ENCODE data around the gene IER5L.

Gene IER5L

GRCh38 chr9:129182122-129182521, 4.1 kb upstream of the IER5L start:
- DNase-seq (ENCODE audit: low spot score), result no peak
- no peak for TF ChIP-seq CTCF (IDR thresholded peaks at IDR 0.05; ENCODE audit: extremely low read depth, missing control alignments)

DNA sequence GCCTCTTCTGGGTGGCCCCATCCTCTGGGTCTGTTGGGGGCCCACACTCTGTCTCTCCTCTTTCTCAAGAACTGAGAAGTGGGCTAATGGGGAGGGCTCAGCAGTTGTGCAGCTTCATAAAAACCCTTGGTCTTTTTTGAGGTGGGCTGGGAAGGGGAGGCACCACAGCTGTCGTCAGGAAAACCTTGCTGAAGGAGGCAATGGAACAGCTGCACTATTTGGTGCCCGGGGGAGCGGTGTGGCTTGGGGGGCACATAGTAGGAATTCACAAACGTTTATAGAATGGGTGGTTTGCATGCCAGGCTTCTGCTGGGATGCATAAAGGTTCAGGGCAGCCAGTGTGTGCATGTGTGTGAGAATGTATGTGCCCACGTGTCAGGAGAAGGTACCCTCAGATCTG, 3.2 kb upstream of the IER5L start:
- no peak for DNase-seq (ENCODE audit: low spot score)
- TF ChIP-seq CTCF (IDR thresholded peaks at IDR 0.05; ENCODE audit: extremely low read depth, missing control alignments), result no peak

DNA sequence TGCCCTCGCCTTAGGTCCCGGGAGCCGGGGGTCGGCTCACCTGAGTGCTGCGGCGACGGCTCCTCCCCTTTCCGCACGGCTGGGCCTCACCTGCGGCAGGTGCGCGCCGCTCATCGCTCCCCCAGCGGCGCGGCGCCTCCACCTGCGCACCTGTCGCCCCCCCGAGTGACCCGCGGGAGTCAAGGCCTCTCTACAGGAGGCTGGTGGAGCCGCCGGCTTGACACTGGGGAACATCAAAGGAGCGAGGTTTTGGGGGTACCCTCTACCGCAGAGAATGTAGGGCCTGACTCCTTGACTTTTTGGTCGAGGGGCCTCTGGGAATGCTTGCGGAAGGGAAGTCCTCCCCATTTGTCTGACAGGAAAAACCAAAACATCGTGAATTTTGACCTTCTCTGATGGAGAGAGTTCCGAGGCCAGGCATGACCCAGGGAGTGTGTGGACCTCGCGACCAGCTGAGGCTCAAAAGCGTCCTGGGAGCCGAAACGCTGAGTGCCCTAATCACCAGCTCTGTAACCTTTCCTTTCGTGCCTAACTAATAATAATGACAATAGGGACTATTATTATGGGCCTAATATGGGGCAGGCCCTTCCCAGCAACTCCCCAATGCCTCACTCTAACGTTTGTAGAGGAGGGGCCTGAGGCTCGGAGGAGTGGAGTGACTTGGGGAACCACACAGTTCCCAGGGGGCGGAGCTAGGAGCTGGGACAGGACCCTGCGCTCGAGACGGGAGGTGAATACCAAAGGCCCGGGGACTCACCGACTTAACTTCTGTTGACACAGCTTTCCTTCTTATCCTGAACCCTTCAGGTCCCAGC, 714 bp upstream of the IER5L start:
- no peak for DNase-seq (ENCODE audit: low spot score)
- TF ChIP-seq CTCF (IDR thresholded peaks at IDR 0.05; ENCODE audit: extremely low read depth, missing control alignments), result no peak

- no peak for TF ChIP-seq CTCF (IDR thresholded peaks at IDR 0.05; ENCODE audit: extremely low read depth, missing control alignments)
- DNase-seq (ENCODE audit: low spot score), result peak; percentile 82
Observed at GRCh38 chr9:129177443-129177790, 644 bp downstream of the IER5L start.

- peak; percentile 55 for DNase-seq (ENCODE audit: low spot score)
Observed at GRCh38 chr9:129176701-129177442, 1.2 kb downstream of the IER5L start.

DNA sequence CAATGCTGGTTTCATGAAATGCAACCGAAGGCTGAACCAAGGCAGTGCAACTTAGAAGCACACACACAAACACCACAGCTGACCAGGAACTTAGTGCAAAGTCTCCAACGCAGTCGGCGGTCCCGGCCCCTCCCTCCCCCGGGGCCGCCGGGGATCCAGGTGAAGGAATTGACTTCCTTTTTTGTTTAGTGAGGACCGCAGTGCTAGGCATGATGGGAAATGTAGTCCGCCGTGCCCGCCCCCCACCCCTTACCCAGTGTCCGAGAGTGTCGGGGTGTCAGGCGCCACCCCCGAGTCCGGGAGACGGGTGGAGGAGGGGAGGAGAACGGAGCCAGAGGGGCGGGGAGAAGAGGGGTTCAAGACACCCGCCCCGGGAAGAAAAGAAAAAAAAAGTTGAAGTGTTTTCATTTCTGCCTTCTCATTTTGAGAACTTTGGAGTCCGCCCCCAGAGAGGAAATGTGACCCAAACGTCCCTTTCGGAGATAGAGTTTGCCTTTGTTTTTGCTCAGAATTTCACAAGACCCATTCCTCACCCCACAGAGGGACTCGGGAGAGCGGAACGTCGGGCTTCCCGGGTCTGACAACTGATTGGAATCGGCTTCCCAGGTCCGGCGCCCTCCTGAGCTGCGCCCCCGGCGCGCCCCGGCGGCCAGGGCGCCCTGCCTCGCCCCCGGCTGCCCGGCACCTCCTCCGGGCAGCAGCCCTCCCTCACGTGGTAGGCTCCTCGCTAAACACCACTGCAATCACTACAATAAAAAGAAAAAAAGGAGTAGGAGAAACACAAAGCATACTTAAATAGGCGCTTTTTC, 2.0 kb downstream of the IER5L start:
- peak; percentile 88 for DNase-seq (ENCODE audit: low spot score)
- TF ChIP-seq CTCF (IDR thresholded peaks at IDR 0.05; ENCODE audit: extremely low read depth, missing control alignments), result no peak

More at GRCh38 chr9:129176701-129177442, 1.2 kb downstream of the IER5L start:
- no peak for TF ChIP-seq CTCF (IDR thresholded peaks at IDR 0.05; ENCODE audit: extremely low read depth, missing control alignments)

DNA sequence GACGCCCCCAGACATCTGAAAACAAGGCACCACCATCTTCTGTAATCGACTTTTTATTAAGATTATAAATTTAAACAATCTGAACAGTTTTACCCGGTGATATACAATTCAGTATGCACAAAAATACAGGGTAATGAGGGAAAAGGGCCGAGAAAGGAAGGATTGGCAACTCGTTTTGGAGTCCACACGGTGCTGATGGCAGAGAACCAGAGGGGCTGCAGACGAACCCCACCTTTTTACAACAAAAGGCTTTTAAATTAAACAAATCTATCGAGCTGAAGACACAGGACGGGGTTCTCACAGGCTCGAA, 2.6 kb downstream of the IER5L start:
- no peak for TF ChIP-seq CTCF (IDR thresholded peaks at IDR 0.05; ENCODE audit: extremely low read depth, missing control alignments)
- DNase-seq (ENCODE audit: low spot score), result no peak

Data from GM20000 (cell line).